ENCODE results near the gene ST3GAL5. TPM values are rescaled to one million over a fixed set of nuclear protein-coding genes. Genes with fewer than 3 reads are reported as not detected.

The ST3GAL5 gene
- polyA plus RNA-seq, 4 donors = 1.6 to 5.3 (median 3.6) TPM

DNA sequence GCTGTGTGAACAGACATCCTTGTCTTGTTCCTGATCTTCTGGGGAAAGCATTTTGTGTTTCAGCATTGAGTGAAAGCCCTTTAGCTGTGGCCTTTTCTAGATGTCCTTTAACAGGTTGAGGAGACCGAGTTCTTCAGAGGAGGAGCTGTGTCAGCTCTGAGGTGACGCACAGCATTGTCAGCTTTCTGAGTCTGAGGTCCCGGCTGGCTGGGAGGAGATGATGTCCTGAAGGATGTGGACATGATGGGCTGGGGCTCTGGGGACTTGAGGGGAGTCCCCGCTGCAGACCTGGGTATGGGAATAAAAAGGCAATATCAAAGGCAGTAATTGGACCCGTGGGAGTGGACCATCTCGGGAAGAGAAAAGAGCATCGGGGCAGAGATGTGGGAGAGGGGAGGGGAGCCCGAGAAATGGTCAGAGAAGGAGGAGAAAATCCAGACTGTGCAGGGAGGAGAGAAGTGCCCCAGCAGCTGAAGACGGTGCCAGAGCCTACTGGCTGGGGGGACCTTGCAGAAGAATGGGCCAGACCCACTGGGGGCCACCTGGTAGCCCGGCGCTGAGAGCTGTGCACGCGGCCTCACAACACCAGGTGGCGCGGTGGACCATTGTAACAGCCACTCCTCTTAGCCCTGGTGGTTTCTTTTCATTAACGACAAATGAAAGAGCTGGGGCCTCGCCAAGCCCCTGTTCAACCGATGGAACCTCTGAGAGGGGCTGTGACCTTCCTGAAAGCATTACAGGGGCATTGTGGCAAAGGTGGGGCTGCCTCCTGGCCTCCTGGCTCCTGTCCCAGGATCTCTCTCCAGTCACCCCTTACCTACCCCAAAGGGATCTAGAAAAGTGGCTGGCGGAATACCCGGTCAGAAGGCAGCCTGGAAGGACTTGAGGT lies 61.6 kb downstream of the ST3GAL5 start:
- H3K9me3 ChIP-seq (ENCODE audit: control insufficient read depth in 2 of 2, insufficient read depth in 1 of 2, low read depth in 1 of 2, low read length in 1 of 2) = peaks cover 0 to 3% of the 10 kb centered on the region in 2 donors
- no peak overlapping the region for H3K27ac ChIP-seq (ENCODE audit: low read depth in 1 of 3, low read length in 2 of 3)
- DNase-seq = peak; percentile 59 to 75
- H3K4me1 ChIP-seq (ENCODE audit: control insufficient read depth in 3 of 3, insufficient read depth in 2 of 3, low read depth in 1 of 3, low read length in 2 of 3) = peaks cover 0 to 4% (median 0%) of the 10 kb centered on the region in 3 donors
- no peak for FAIRE-seq
- H3K36me3 ChIP-seq (ENCODE audit: control insufficient read depth in 3 of 3, insufficient read depth in 2 of 3, low read depth in 1 of 3, low read length in 3 of 3) = no peaks in the 10 kb centered on the region
- WGBS, 3 donors = 24 to 28% (median 25%) methylated on average over 20 of the region's 20 CpGs
- no peaks in the 10 kb centered on the region for H3K27me3 ChIP-seq (ENCODE audit: control insufficient read depth in 3 of 3, insufficient read depth in 3 of 3, low read length in 3 of 3)
- no peak overlapping the region for H3K4me3 ChIP-seq (ENCODE audit: low read depth in 1 of 3, low read length in 3 of 3)

DNA sequence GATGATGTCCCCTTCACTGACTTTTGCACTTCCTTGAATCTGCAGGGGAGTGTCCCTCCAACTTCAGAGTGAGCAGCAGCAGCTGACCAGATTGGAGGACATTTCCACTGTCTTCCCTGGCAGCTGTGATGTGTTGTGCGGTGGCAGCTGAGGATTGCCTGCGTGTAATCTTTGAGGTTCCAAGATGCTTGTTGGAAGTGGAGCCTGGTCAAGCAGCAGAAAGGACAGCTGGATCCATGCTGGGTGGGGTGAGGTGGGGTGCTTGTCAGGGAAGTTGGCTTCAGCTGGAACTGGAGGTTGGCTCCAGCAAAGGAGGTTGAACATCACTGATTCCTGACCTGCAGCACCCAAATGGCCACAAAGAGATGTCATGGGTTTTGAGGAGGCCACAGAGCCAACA lies 64.8 kb downstream of the ST3GAL5 start:
- Histone ChIP-seq H3K36me3 (ENCODE audit: control insufficient read depth in 3 of 3, insufficient read depth in 2 of 3, low read depth in 1 of 3, low read length in 3 of 3) (no peaks in the 10 kb centered on the region), H3K4me1 (ENCODE audit: control insufficient read depth in 3 of 3, insufficient read depth in 2 of 3, low read depth in 1 of 3, low read length in 2 of 3) (peaks cover 0 to 4% (median 0%) of the 10 kb centered on the region in 3 donors), H3K27me3 (ENCODE audit: control insufficient read depth in 3 of 3, insufficient read depth in 3 of 3, low read length in 3 of 3) (peaks cover 0 to 5% (median 2%) of the 10 kb centered on the region in 3 donors), H3K4me3 (ENCODE audit: low read depth in 1 of 3, low read length in 3 of 3) (no peak overlapping the region), H3K9me3 (ENCODE audit: control insufficient read depth in 2 of 2, insufficient read depth in 1 of 2, low read depth in 1 of 2, low read length in 1 of 2) (no peaks in the 10 kb centered on the region), H3K27ac (ENCODE audit: low read depth in 1 of 3, low read length in 2 of 3) (no peak overlapping the region)
- no peak for FAIRE-seq
- no peak for DNase-seq
- 43 to 53% (median 44%) methylated on average over 2 of the region's 2 CpGs for WGBS, 3 donors

DNA sequence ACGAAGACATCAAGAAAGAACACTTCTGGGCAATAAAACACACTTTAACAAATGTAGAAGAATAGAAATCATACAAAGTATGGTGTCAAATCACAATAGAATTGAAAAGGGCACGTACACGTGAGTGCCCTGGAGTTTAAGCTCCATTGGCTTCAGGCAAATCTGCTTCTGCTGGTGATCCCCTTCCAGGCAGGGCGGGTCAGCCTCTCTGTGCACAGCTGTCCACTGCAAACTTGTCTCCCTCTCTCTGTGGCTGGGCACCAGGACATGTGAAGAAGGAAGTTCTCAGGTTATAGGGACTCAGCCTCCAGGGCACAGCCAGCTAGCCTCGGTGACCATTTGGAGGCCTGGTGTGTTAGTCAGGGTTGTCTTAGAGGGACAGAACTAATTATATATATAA lies 66.0 kb downstream of the ST3GAL5 start:
- Histone ChIP-seq H3K27me3 (ENCODE audit: control insufficient read depth in 3 of 3, insufficient read depth in 3 of 3, low read length in 3 of 3) (peaks cover 0 to 10% (median 2%) of the 10 kb centered on the region in 3 donors), H3K27ac (ENCODE audit: low read depth in 1 of 3, low read length in 2 of 3) (no peak overlapping the region), H3K4me1 (ENCODE audit: control insufficient read depth in 3 of 3, insufficient read depth in 2 of 3, low read depth in 1 of 3, low read length in 2 of 3) (peaks cover 0 to 3% (median 0%) of the 10 kb centered on the region in 3 donors), H3K4me3 (ENCODE audit: low read depth in 1 of 3, low read length in 3 of 3) (no peak overlapping the region), H3K9me3 (ENCODE audit: control insufficient read depth in 2 of 2, insufficient read depth in 1 of 2, low read depth in 1 of 2, low read length in 1 of 2) (no peaks in the 10 kb centered on the region), H3K36me3 (ENCODE audit: control insufficient read depth in 3 of 3, insufficient read depth in 2 of 3, low read depth in 1 of 3, low read length in 3 of 3) (no peaks in the 10 kb centered on the region)
- DNase-seq (no peak), FAIRE-seq (no peak)
- WGBS, 3 donors = 73 to 85% (median 82%) methylated on average over 5 of the region's 5 CpGs

DNA sequence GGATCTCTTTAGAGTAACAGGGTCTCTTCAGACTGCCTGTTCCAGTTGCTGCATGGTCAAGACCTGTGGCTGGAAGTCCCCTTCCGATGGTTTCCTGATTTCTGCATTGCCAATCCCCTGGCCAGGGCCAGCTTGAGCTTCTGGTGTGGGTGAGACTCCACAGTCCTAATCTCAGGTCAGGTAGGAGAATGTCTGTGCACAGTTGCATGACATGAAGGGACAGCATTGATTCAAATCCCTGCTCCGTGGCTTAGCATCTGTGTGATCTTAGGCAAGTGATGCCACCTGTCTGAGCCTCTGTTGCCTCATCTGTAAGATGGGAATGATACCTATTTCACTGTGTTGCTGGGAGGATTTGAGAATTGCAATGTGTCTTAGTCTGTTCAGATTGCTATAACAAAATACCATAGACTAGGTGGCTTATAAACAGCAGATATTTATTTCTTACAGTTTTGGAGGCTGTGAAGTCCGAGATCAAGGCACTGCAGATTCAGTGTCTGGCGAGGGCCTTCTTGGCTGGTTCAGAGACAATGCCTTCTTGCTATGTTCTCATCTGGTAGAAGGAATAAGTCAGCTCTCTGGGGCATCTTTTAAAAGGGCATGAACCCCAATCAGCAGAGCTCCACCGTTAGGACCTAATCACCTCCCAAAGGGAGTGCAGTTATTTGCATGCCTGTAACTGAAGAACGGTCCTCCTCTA lies 68.8 kb downstream of the ST3GAL5 start:
- H3K4me3 ChIP-seq (ENCODE audit: low read depth in 1 of 3, low read length in 3 of 3) = no peak overlapping the region
- 63 to 72% (median 66%) methylated on average over 6 of the region's 6 CpGs for WGBS, 3 donors

GRCh38 chr2:85814802-85815550 lies 73.8 kb downstream of the ST3GAL5 start:
- Histone ChIP-seq H3K9me3 (ENCODE audit: control insufficient read depth in 2 of 2, insufficient read depth in 1 of 2, low read depth in 1 of 2, low read length in 1 of 2) (no peaks in the 10 kb centered on the region), H3K27me3 (ENCODE audit: control insufficient read depth in 3 of 3, insufficient read depth in 3 of 3, low read length in 3 of 3) (peaks cover 0 to 12% (median 2%) of the 10 kb centered on the region in 3 donors), H3K4me3 (ENCODE audit: low read depth in 1 of 3, low read length in 3 of 3) (no peak overlapping the region), H3K4me1 (ENCODE audit: control insufficient read depth in 3 of 3, insufficient read depth in 2 of 3, low read depth in 1 of 3, low read length in 2 of 3) (peaks cover 0 to 17% (median 0%) of the 10 kb centered on the region in 3 donors), H3K36me3 (ENCODE audit: control insufficient read depth in 3 of 3, insufficient read depth in 2 of 3, low read depth in 1 of 3, low read length in 3 of 3) (no peaks in the 10 kb centered on the region), H3K27ac (ENCODE audit: low read depth in 1 of 3, low read length in 2 of 3) (no peak overlapping the region)
- FAIRE-seq (no peak), DNase-seq (no peak)
- 67 to 81% (median 70%) methylated on average over 9 to 10 of the region's 10 CpGs for WGBS, 3 donors

More for the DNA sequence above, 68.8 kb downstream of the ST3GAL5 start:
- Histone ChIP-seq H3K27me3 (ENCODE audit: control insufficient read depth in 3 of 3, insufficient read depth in 3 of 3, low read length in 3 of 3) (peaks cover 0 to 13% (median 2%) of the 10 kb centered on the region in 3 donors), H3K4me1 (ENCODE audit: control insufficient read depth in 3 of 3, insufficient read depth in 2 of 3, low read depth in 1 of 3, low read length in 2 of 3) (no peaks in the 10 kb centered on the region), H3K9me3 (ENCODE audit: control insufficient read depth in 2 of 2, insufficient read depth in 1 of 2, low read depth in 1 of 2, low read length in 1 of 2) (no peaks in the 10 kb centered on the region), H3K36me3 (ENCODE audit: control insufficient read depth in 3 of 3, insufficient read depth in 2 of 3, low read depth in 1 of 3, low read length in 3 of 3) (no peaks in the 10 kb centered on the region), H3K27ac (ENCODE audit: low read depth in 1 of 3, low read length in 2 of 3) (no peak overlapping the region)
- DNase-seq = no peak
- FAIRE-seq = no peak

- H3K36me3 ChIP-seq (ENCODE audit: control insufficient read depth in 3 of 3, insufficient read depth in 2 of 3, low read depth in 1 of 3, low read length in 3 of 3) = no peaks in the 10 kb centered on the region
- peaks cover 0 to 8% (median 0%) of the 10 kb centered on the region in 3 donors for H3K27me3 ChIP-seq (ENCODE audit: control insufficient read depth in 3 of 3, insufficient read depth in 3 of 3, low read length in 3 of 3)
- no peak overlapping the region for H3K4me3 ChIP-seq (ENCODE audit: low read depth in 1 of 3, low read length in 3 of 3)
- no peaks in the 10 kb centered on the region for H3K9me3 ChIP-seq (ENCODE audit: control insufficient read depth in 2 of 2, insufficient read depth in 1 of 2, low read depth in 1 of 2, low read length in 1 of 2)
- WGBS, 3 donors = 27 to 34% (median 31%) methylated on average over 13 of the region's 13 CpGs
- H3K27ac ChIP-seq (ENCODE audit: low read depth in 1 of 3, low read length in 2 of 3) = no peak overlapping the region
- H3K4me1 ChIP-seq (ENCODE audit: control insufficient read depth in 3 of 3, insufficient read depth in 2 of 3, low read depth in 1 of 3, low read length in 2 of 3) = peaks cover 0 to 17% (median 0%) of the 10 kb centered on the region in 3 donors
- peak; percentile 78 to 90 for DNase-seq
- FAIRE-seq = no peak
Observed at GRCh38 chr2:85813982-85814801, 74.6 kb downstream of the ST3GAL5 start.

DNA sequence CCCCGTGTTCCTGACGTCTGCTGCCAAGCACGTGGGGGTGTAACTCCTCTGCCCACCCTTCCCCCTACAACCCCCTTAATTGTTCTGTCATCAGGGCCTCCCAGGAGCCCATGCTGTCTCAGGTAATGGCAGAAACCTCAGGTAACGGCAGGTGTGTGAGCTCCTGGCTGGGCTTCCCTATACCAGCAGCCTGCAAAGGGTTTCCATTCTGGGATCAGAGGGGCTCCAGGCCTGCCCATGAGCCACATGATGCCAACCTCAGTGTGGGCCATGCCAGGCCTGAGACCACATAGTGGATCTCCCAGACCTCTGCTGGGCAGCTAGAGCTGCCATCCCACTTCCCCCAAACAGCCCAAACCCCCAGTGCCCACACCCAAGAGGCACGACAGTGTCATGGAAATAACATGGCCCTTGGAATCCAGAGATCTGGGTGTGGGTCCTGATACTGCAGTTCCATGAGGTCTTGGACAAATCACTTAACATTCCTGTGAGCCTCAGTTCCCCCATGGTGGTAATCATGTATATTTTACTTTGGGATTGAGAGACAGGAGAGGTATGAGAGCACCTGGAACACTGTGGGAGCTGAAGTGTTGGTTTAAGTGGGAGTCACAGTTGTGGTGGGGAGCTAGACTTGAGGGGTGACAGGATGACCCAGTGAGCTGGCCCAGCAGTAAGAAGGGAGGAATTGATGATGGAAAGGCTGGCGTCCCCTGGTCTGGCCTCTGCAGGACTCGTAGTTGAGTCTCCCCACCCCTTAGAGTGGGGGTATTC lies 75.4 kb downstream of the ST3GAL5 start:
- no peak for FAIRE-seq
- H3K9me3 ChIP-seq (ENCODE audit: control insufficient read depth in 2 of 2, insufficient read depth in 1 of 2, low read depth in 1 of 2, low read length in 1 of 2) = no peaks in the 10 kb centered on the region
- peaks cover 0 to 17% (median 0%) of the 10 kb centered on the region in 3 donors for H3K4me1 ChIP-seq (ENCODE audit: control insufficient read depth in 3 of 3, insufficient read depth in 2 of 3, low read depth in 1 of 3, low read length in 2 of 3)
- H3K36me3 ChIP-seq (ENCODE audit: control insufficient read depth in 3 of 3, insufficient read depth in 2 of 3, low read depth in 1 of 3, low read length in 3 of 3) = no peaks in the 10 kb centered on the region
- H3K4me3 ChIP-seq (ENCODE audit: low read depth in 1 of 3, low read length in 3 of 3) = no peak overlapping the region
- WGBS, 3 donors = 84 to 85% (median 85%) methylated on average over 7 of the region's 7 CpGs
- no peak for DNase-seq
- H3K27me3 ChIP-seq (ENCODE audit: control insufficient read depth in 3 of 3, insufficient read depth in 3 of 3, low read length in 3 of 3) = peaks cover 0 to 8% (median 0%) of the 10 kb centered on the region in 3 donors
- H3K27ac ChIP-seq (ENCODE audit: low read depth in 1 of 3, low read length in 2 of 3) = no peak overlapping the region
